DOHH2 (cell line): ENCODE measurements around the gene PCBP2.

Source experiments
- CTCF ChIP-seq: fragments of 200-600 bp; sonication (generic); IDR thresholded peaks from one replicate; pipeline ENCODE4 v1.5.1; 2014; ENCODE audit warnings: antibody characterized with exemption, mild to moderate bottlenecking, low read depth, low read length; ENCODE audit not compliant: poor library complexity, severe bottlenecking
- EZH2phosphoT487 ChIP-seq: fragments of 200-600 bp; sonication (generic); IDR thresholded peaks from 2 replicates; pipeline ENCODE4 v1.6.1; 2017; ENCODE audit warnings: borderline replicate concordance, mild to moderate bottlenecking, antibody characterized with exemption, low read length, moderate library complexity, mixed read lengths

GRCh38 chr12:53402871-53403270, 49.0 kb upstream of the PCBP2 start:
- TF ChIP-seq CTCF (no peak), EZH2phosphoT487 (no peak)
